C4-2B (cell line): Measurements from ENCODE around the gene RNH1.
A peak's percentile ranks its signal among the peaks of the same experiment; 100 is the strongest.

Experiments used
- H3K27ac ChIP-seq: fragments of 450-650 bp; 2 replicates; pipeline ENCODE4 v1.5.1; 2017
- CTCF ChIP-seq: fragments of 450-650 bp; conservative IDR thresholded peaks from 2 replicates; pipeline ENCODE4 v1.5.1; 2017; ENCODE audit warnings: mild to moderate bottlenecking
- ZFX ChIP-seq: fragments of 450-650 bp; IDR thresholded peaks from 2 replicates; pipeline ENCODE4 v1.6.1; 2017

Gene RNH1

GRCh38 chr11:535519-536454 is 28.7 kb upstream of the RNH1 start, which contains the start of gene HRAS:
TSS of gene HRAS (minus strand) at chr11:535576.
- TF ChIP-seq CTCF (no peak; the same call in 1 of the 2 replicates), ZFX (no peak)
- peak within 1 kb of the TSS; percentile 95 for H3K27ac ChIP-seq

GRCh38 chr11:535210-535518 is 28.1 kb upstream of the RNH1 start:
- peak overlapping the region; percentile 95 for H3K27ac ChIP-seq
- TF ChIP-seq CTCF = peak; percentile 82
- no peak for TF ChIP-seq ZFX

GRCh38 chr11:534396-535209 is 27.6 kb upstream of the RNH1 start:
- H3K27ac ChIP-seq = peak overlapping the region; percentile 95
- TF ChIP-seq CTCF = no peak
- TF ChIP-seq ZFX = peak; percentile 79; the same call in 1 of the 2 replicates

GRCh38 chr11:533586-534395 is 26.7 kb upstream of the RNH1 start:
- H3K27ac ChIP-seq = peak overlapping the region; percentile 95
- TF ChIP-seq ZFX (no peak), CTCF (no peak)

GRCh38 chr11:532986-533585 is 26.0 kb upstream of the RNH1 start:
- no peak overlapping the region for H3K27ac ChIP-seq
- TF ChIP-seq CTCF = no peak
- TF ChIP-seq ZFX = no peak

GRCh38 chr11:532527-532985 is 25.5 kb upstream of the RNH1 start:
- TF ChIP-seq ZFX (no peak), CTCF (no peak)
- H3K27ac ChIP-seq = no peak overlapping the region
